Measurements from ENCODE around the gene PIEZO2.

DNA sequence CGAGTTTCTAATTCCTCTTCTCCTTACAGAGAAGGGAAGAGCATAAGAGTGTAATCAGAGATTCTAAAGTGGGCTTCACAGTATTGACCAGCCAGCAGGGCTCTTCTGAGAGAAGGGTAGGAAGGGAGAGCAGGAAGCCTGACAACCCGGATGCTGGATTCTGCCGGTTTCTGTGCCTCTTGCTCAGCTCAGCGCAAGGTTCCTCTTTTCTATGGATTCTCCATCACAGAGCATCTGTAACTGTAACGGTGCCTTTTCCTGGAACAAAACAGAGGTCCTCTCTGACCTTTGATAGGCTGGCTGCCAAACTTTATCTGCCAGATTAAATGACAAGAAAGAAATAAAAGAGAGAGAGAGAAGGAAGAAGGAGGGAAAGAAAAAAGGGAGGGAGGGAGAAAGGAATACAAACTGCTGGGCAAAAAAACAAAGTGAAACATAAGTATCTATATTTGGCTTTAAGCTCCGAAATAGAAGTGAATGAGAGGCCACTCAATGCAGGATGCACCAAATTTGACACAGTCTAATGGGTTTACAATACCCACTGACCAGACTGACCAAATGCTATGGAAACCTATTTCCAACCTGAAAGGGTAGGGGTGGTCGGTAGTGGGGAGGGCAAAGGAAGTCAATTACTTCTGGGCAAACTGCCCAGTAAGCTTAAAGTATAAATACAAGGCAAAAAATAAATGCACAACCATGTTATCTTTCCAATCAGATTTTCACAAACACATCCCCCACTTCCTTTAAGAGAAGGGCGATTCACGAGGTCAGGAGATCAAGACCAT, 59.2 kb downstream of the PIEZO2 start:
- TF ChIP-seq, protein P1, sequence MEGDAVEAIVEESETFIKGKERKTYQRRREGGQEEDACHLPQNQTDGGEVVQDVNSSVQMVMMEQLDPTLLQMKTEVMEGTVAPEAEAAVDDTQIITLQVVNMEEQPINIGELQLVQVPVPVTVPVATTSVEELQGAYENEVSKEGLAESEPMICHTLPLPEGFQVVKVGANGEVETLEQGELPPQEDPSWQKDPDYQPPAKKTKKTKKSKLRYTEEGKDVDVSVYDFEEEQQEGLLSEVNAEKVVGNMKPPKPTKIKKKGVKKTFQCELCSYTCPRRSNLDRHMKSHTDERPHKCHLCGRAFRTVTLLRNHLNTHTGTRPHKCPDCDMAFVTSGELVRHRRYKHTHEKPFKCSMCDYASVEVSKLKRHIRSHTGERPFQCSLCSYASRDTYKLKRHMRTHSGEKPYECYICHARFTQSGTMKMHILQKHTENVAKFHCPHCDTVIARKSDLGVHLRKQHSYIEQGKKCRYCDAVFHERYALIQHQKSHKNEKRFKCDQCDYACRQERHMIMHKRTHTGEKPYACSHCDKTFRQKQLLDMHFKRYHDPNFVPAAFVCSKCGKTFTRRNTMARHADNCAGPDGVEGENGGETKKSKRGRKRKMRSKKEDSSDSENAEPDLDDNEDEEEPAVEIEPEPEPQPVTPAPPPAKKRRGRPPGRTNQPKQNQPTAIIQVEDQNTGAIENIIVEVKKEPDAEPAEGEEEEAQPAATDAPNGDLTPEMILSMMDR (IDR thresholded peaks at IDR 0.05): no peak
- TF ChIP-seq POLR2A (IDR thresholded peaks at IDR 0.05): no peak

Data from esophagus squamous epithelium (tissue), 4 donors.